GM21390 (cell line): ENCODE measurements around the gene RAB3GAP1.
A peak's percentile ranks its signal among the peaks of the same experiment; 100 is the strongest.
"Not testable (repeated sequence)": the region's sequence is repeated elsewhere in the genome, so short reads cannot be mapped to it uniquely, and the experiment has no call there.

Source experiments
- ATAC-seq: cut with Tn5 transposase; IDR thresholded peaks from one replicate; pipeline ENCODE4 v1.9.1; 2021; ENCODE audit not compliant: unreplicated experiment

Gene RAB3GAP1

GRCh38 chr2:135052042-135052876 lies at the start of gene RAB3GAP1:
Gene RAB3GAP1 (plus strand): TSS chr2:135052292. CDS start chr2:135052308, 16 bp downstream.
- peak; percentile 78 for ATAC-seq

DNA sequence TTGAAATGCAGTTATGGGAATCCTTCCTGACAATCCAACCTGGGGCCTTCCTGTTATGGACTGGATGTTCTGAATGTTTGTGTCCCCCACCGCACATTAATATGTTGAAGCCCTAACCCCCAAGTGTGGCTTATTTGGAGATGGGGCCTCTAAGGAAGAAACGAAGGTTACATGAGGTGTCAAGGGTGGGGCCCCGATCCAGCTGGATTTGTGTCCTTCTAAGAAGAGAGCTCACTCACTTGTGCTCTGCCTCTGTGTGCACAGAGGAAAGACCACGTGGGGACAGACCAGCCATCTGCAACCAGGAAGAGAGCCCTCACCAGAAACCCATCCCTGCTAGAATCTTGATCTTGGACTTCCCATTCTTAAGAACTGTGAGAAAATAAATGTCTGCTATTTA lies 49.3 kb upstream of the RAB3GAP1 start:
- no peak for ATAC-seq

GRCh38 chr2:135004005-135004746 lies 47.9 kb upstream of the RAB3GAP1 start:
- peak; percentile 94 for ATAC-seq

DNA sequence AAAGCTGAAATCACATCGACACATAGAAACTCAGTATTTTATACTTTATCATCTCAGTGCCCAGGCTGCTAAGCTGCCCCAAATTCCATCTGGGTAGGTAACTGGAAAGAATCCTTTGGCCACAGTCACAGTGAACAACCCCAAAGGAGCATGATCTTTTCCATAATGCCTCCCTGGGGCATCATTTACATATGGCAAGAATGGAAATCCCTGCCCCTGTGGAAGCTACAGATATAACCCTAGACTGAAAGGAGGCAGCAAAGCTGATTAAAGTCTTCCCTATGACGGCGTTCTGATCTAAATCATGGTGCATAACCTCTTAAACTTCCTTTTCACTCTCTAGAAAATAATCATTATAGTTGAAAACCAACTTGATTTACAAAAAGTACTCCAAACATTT lies 46.3 kb upstream of the RAB3GAP1 start:
- ATAC-seq = no peak

DNA sequence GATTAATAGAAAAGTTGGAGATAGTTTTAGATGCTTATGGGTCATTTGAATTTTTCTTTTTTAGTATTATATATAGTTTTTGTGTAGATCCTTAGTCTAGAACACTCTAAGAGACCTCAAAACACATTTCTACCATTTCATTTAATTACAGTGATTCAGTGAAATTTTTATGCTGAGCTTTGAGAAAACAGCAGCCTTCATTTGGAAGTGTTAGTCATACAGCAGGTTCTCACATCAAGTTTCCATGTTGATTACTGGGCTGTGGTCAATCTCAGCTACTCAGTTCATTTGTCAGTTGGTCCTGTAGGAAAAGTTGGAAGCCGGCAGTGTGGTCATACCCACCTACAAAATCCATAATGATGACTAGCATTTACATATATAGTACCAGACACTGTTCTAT lies 42.8 kb upstream of the RAB3GAP1 start:
- ATAC-seq = no peak

GRCh38 chr2:135010200-135010942 lies 41.7 kb upstream of the RAB3GAP1 start:
- ATAC-seq = no peak

GRCh38 chr2:135011633-135012032 lies 40.5 kb upstream of the RAB3GAP1 start:
- ATAC-seq = no peak

GRCh38 chr2:135021618-135022017 lies 30.5 kb upstream of the RAB3GAP1 start:
- no peak for ATAC-seq

GRCh38 chr2:135022952-135023880 lies 28.9 kb upstream of the RAB3GAP1 start:
- no peak for ATAC-seq

DNA sequence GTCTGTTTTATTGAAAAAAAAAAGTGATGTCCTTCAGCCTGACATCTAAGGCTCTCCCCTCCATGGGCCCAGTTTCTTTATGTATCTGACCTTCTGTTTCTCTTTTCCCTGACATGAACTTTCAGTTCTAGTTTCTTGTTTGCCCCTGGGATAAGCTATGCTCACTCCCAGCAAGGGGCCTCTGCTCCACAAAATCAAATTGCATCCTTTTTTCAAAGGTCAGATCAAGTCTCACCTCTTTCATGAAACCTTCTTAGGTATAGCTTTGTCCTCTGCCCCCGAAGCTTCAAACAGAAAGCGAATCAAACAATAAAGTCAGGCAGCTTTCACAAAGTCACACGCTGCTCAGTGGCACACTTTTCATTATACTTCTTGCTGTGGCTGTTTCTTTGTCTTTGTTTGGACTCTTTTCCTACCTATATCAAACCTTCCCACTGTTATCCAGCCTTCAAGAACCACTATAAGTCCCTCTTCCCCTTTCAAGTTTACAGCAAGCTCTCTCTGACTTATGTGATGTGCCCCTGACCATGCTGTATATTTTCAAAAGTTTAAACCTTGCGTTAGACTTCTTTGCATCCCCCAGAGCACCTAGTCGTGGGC lies 28.1 kb upstream of the RAB3GAP1 start:
- ATAC-seq = no peak

- ATAC-seq = no peak
Observed at GRCh38 chr2:135029481-135030134, 22.5 kb upstream of the RAB3GAP1 start.

DNA sequence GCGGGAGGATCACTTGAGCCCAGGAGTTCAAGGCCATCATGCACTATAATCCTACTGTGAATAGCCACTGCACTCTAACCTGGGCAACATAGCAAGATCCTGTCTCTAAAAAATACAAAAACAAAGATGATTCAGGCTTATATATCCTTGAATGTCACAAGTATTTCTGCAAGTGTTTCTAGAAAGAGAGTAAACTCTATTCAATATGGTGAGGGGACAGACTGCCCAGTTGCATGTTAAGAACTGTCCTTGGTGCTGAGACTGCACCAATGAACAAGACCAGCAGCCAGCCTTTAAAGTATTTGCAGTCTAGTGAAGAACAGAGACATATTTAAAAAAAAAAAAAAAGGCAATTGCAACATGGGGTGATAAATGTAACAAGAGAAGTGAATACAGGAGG lies 21.3 kb upstream of the RAB3GAP1 start:
- ATAC-seq = no peak

DNA sequence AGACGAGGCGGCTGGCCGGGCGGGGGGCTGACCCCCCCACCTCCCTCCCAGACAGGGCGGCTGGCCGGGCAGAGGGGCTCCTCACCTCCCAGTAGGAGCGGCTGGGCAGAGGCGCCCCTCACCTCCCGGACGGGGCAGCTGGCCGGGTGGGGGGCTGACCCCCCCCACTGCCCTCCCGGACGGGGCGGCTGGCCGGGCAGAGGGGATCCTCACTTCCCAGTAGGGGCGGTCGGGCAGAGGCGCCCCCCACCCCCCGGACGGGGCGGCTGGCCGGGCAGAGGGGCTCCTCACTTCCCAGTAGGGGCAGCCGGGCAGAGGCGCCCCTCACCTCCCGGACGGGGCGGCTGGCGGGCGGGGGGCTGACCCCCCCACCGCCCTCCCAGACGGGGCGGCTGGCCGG lies 18.9 kb upstream of the RAB3GAP1 start:
- ATAC-seq = not testable (repeated sequence)

DNA sequence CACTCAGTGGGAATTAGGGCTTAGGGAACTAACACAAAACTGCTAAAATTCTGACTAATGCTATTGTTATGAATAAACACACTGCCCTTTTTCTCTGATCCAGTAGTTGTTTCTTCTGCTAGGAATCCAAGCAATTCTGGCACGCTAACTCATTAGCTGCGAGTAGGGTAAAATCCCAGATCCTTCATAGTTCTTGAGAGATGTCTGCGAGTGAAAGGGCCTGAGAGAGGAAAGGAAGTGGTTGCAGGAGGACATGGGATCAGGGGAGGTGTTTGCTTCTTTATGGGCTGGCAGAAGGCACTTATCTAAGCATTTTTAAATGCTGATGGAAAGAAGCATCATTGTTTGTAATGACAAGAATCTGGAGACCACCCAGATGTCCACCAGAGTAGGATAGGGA lies 14.3 kb upstream of the RAB3GAP1 start:
- ATAC-seq = no peak

DNA sequence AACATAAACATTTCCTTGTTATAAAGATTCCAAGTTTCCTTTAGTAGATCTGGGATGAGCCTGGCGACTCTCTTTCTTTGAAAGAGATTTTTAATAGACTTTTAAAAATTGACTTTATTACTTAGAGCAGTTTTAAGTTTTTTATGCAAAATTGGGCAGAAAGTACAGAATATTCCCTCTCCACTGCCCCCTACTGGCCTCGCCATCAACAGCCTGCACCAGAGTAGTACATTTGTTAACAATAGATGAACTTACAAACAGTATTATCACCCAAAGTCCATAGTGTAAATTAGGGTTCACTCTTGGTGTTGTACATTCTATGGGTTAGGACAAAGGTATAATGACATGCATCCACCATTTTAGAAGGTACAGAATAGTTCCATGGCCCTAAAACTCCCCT lies 8.7 kb upstream of the RAB3GAP1 start:
- no peak for ATAC-seq

GRCh38 chr2:135047300-135047699 lies 4.8 kb upstream of the RAB3GAP1 start, which contains the start of gene MAP3K19:
Gene MAP3K19 (minus strand): TSS chr2:135047447. CDS start chr2:135024647, 22,800 bp downstream.
- ATAC-seq = no peak

GRCh38 chr2:135048122-135048521 lies 4.0 kb upstream of the RAB3GAP1 start:
- no peak for ATAC-seq

GRCh38 chr2:135050132-135050531 lies 2.0 kb upstream of the RAB3GAP1 start:
- ATAC-seq = no peak

DNA sequence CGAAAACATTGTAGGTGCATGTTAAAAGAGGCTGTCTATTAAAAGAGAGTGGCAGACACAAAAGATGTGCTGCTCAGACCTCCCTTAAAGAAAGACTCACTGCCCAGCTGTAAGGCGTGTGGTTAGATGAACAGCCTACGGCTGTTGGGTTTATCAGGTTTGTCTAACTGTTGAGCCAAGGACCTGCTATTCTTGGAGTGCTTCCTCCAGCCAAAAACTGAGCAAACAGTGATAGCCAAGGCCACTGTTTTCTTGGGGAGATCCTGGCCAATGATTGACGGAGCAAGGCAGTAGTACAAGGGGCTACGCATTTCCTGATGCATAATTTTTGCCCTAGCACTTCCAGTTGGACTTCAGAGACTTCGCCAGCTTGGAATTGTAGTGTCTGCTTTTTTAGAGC lies 1.4 kb upstream of the RAB3GAP1 start:
- ATAC-seq = no peak
